ENCODE data around the gene RAB11FIP5.
A peak's percentile ranks its signal among the peaks of the same experiment; 100 is the strongest.
"Not testable (repeated sequence)": the region's sequence is repeated elsewhere in the genome, so short reads cannot be mapped to it uniquely, and the experiment has no call there.

Gene RAB11FIP5

GRCh38 chr2:73112026-73112912 lies 479 bp downstream of the RAB11FIP5 start:
- intact Hi-C loops (cut with DNase I): no loop called here
- peak in 4 of 10 donors; percentile 15 to 85 (median 51) for DNase-seq

GRCh38 chr2:73111073-73112025 lies 1.4 kb downstream of the RAB11FIP5 start:
- DNase-seq: peak in 1 of 10 donors; percentile 67

GRCh38 chr2:73110168-73111072 lies 2.3 kb downstream of the RAB11FIP5 start:
- intact Hi-C loops (cut with DNase I): no loop called here
- peak in 1 of 10 donors; percentile 72 for DNase-seq

More at GRCh38 chr2:73111073-73112025, 1.4 kb downstream of the RAB11FIP5 start:
- intact Hi-C loops (cut with DNase I): no loop called here

GRCh38 chr2:73109431-73110167 lies 3.1 kb downstream of the RAB11FIP5 start:
- intact Hi-C loops (cut with DNase I): no loop called here
- peak in 1 of 10 donors; percentile 17 for DNase-seq

DNA sequence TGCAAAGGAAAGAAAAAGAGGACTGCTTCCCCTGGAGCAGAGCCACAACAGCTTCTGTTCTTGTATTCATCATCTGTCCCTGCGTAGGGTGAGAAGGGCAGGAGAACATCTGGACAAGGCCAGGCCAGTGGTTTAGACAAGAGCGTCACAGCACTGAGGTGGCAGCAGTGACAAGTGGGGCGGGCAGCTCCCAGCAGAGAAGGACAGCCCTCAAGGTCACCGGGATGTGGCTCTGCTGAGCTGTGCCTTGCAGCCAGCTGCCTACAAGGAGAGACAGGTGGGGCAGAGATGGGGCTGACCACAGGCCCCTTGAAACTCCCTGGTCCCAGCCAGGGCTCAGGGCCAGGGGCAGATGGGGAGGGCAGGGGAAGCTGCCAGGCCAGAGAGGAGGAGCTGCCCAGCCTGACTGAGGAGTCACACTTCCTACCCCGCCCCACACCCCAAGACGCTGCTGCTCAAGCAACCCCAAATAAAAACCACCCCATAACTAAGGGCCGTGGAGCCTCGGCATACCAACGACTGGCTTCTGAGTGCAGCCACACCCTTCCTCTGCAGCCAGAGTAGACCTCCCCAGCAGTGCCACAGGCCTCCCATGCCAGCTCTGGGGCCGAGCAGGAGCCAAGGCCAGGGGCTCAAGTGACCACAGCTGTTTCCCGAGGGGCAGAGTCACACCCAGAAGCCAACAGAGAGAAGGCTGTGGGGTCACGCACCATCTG lies 5.4 kb downstream of the RAB11FIP5 start:
- intact Hi-C loops (cut with DNase I): no loop called here
- no peak for DNase-seq

- intact Hi-C loops (cut with DNase I): no loop called here
Measured at GRCh38 chr2:73106791-73107190, 6.0 kb downstream of the RAB11FIP5 start.

DNA sequence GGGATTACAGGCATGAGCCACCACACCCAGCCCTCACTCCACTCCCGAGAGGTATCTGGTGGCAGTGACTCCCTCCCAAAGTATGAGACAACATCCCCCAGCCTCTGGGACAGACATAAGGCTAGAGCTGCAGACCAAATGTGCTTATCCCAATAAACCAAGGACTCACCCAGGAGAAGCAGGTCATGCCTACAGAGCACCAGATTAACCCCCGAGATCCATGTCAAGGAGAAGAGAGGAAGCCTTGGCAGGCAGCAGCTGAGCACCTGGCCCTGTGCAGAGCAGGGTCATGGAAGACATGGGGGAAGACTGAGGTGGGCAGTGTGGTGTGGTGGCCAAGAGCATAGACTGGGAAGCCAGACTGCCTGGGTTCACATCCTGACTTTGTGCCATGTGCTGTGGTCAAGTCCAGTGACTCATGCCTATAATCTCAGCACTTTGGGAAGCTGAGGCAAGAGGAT lies 7.2 kb downstream of the RAB11FIP5 start:
- intact Hi-C loops (cut with DNase I): no loop called here
- peak in 1 of 10 donors; percentile 24 for DNase-seq

More at GRCh38 chr2:73106791-73107190, 6.0 kb downstream of the RAB11FIP5 start:
- DNase-seq: no peak

- intact Hi-C loops (cut with DNase I): no loop called here
- DNase-seq: peak in 1 of 10 donors; percentile 35
Measured at GRCh38 chr2:73104933-73105332, 7.8 kb downstream of the RAB11FIP5 start.

- intact Hi-C loops (cut with DNase I): no loop called here
- peak in 2 of 10 donors; percentile 88 to 89 for DNase-seq
Measured at GRCh38 chr2:73103018-73103542, 9.7 kb downstream of the RAB11FIP5 start.

DNA sequence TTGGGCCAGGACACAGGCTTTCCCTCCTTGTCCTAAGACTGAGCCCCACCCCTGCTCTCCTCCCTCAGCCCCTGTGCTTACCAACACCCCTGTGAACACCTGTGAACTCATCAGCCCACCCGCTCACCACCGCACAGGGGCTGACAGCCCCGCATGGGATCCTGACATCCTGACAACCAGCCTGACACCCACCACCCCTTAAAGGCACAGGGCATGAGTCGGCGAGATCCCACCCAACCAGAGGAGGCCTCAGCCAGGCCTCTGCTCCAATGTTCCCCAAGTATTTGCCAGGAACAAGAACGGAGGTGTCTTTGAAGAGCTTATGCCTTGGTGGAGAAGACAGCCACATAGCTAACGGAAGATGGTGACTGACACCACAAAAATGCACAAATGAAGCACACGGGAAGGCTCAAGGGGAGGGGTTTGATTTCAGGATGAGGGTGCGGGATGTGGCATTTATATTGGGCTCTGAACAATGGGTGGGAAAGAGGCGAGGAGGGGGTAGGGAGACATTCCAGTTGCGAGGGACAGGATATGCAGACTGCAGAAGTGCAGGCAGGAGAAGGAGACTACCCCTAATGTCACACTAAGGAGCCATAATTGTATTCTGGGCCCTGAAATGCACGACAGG lies 11.0 kb downstream of the RAB11FIP5 start:
- intact Hi-C loops (cut with DNase I): no loop called here
- peak in 1 of 10 donors; percentile 77 for DNase-seq

GRCh38 chr2:73100956-73101355 lies 11.8 kb downstream of the RAB11FIP5 start:
- peak in 1 of 10 donors; percentile 52 for DNase-seq
- intact Hi-C loops (cut with DNase I): no loop called here

- DNase-seq: peak in 1 of 10 donors; percentile 39
- intact Hi-C loops (cut with DNase I): no loop called here
Measured at GRCh38 chr2:73099486-73099885, 13.3 kb downstream of the RAB11FIP5 start.

DNA sequence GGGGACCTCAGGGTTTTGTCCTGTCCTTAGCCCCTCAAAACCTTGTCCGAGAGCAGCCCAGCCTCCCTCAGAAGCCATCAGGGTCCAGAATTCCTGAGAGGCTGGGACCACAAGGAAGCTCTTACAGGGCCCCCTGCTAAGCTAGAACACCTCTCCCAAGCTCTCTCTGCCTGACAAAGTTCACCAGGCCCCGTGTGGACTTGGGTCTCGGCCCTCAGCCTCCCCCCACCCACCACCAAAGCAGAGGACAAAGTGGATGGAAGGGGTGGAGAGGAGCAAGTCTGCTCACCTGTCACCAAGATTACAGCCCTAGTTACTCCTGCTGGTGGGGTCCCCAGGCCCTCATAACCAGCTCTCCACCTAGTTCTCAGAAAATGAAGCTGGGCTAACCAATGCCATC lies 16.8 kb downstream of the RAB11FIP5 start:
- intact Hi-C loops (cut with DNase I): no loop called here
- no peak for DNase-seq

- intact Hi-C loops (cut with DNase I); DNase-seq: not testable (repeated sequence)
Measured at GRCh38 chr2:73093601-73094218, 19.0 kb downstream of the RAB11FIP5 start.

DNA sequence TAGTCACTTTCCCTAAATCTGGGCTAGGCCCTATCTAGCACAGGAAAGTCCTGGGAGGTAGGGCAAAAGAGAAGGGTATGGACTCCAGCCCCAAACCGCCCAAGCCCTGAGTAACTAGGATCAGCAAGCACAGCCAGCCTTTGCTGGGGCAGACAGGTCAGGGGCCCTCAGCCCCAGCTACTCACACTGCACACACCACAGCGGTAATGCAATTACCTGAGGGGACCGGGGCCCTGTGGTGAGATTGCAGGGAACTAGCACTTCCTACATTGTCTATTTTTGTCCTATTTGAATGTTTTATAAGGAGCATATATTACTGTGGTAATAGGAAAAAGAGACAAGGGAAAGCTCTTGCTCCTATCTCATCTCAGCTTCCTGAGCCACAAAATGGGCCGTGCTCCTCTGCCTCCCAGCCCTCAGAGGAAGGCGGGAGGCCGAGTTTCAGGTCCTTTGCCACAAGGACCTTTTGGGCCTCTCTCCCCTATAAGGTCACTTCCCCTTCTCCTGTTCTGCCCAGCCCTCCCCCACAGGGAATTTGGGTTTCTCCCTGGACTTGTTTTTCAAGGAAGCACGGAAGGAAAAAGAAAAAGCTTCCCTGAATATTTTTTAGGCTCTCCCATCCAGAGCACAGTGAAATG lies 20.5 kb downstream of the RAB11FIP5 start:
- intact Hi-C loops (cut with DNase I): no loop called here

GRCh38 chr2:73091696-73092095 lies 21.1 kb downstream of the RAB11FIP5 start:
- intact Hi-C loops (cut with DNase I): no loop called here

More for the DNA sequence above, 20.5 kb downstream of the RAB11FIP5 start:
- no peak for DNase-seq

DNA sequence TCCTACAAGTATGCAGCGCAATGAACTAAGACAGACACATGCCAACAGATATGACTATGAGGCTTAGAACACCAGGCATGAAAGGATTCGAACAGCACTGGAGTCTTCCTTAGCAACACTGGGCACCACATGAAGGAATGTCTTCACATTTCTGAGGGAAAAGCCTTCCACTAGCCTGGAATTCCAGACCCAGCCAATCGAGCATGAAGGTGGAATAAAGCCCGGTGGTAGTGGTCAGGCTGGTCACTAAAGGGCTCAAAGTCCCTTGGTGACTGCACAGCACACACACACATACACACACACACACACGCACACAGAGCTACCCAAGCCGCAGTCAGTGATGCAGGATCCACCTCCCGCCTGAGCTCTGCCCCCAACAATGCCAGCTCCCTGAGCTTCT lies 21.6 kb downstream of the RAB11FIP5 start:
- intact Hi-C loops (cut with DNase I): no loop called here
- DNase-seq: no peak

More at GRCh38 chr2:73091696-73092095, 21.1 kb downstream of the RAB11FIP5 start:
- no peak for DNase-seq
